Pancreas (tissue), 10 donors: ENCODE data around the gene C3orf62. TPM values are rescaled to one million over a fixed set of nuclear protein-coding genes. Genes with fewer than 3 reads are reported as not detected.
A peak's percentile ranks its signal among the peaks of the same experiment; 100 is the strongest.

Source experiments
- ATAC-seq, 4 donors: fragments of 200-7000 bp; cut with Tn5 transposase; one replicate each; pipeline versions ENCODE4 v1.8.0 to v1.9.1; 2020; ENCODE audit warnings: mild to moderate bottlenecking in 4 of 4, moderate library complexity in 4 of 4
- DNase-seq, 6 donors: peaks; one replicate each; pipeline ENCODE4 v3.0.0-alpha.2; 2020
- FAIRE-seq: peaks from 2 replicates; lab custom pipeline; 2012; peaks lifted over from hg19 to GRCh38; lab: Jason Lieb, UNC
- H3K27ac ChIP-seq, 4 donors: fragments of 200-600 bp; sonication (generic); 1 replicate in 3 of 4; 2 replicates in 1 of 4; pipeline versions ENCODE4 v1.5.0 to v1.8.0; 2020
- H3K27me3 ChIP-seq, 4 donors: fragments of 200-600 bp; one replicate each; pipeline ENCODE4 v1.8.0; 2021
- H3K36me3 ChIP-seq, 3 donors: fragments of 200-600 bp; sonication (generic) in 1 of 3; one replicate each; pipeline versions ENCODE4 v1.5.0 to v1.8.0; 2020 to 2021
- H3K4me1 ChIP-seq, 3 donors: fragments of 200-600 bp; one replicate each; pipeline ENCODE4 v1.8.0; 2021
- H3K4me3 ChIP-seq, 4 donors: fragments of 200-600 bp; sonication (generic) in 2 of 4; one replicate each; pipeline versions ENCODE4 v1.5.0 to v1.8.0; 2020 to 2021
- H3K9me3 ChIP-seq, 4 donors: fragments of 200-600 bp; one replicate each; pipeline ENCODE4 v1.8.0; 2021
- CTCF ChIP-seq, 4 donors: fragments of 200-600 bp; sonication (generic) in 3 of 4; IDR thresholded peaks; one replicate each; pipeline versions ENCODE4 v1.5.0 to v1.8.0; 2021; ENCODE audit warnings: antibody characterized with exemption in 4 of 4
- WGBS, 2 donors: extraction: QIAGEN DNeasy Blood & Tissue Kit; methylation state at CpG; one replicate each; pipeline ENCODE4 v1.1.7; 2013; 5-methylcytosine and 5-hydroxymethylcytosine counted together
- intact Hi-C, 3 donors: fragments of 100-400 bp; cut with DNase I; formaldehyde crosslinking; loops; one replicate each; pipeline versions ENCODE4 v1.11.1 to v1.14.2; 2022
- microRNA-seq, 2 donors: library from miRNA; unstranded; fragments of <30 nt; microRNA quantifications; one replicate each; pipeline versions ENCODE4 to v1.1.0, GENCODE V29; 2019 to 2020
- polyA plus RNA-seq, 2 donors: library from polyadenylated mRNA; stranded (reverse); fragments of 200-250 nt; gene quantifications; one replicate each; pipeline ENCODE4 v1.2.3, GENCODE V29; 2013
- total RNA-seq, 6 donors: library from RNA; stranded (reverse); fragmentation: NEBNext Ultra II Directional in 4 of 6; extraction: Animal tissue kit (Norgen Biotek cat#: 25700) in 4 of 6; gene quantifications; one replicate each; pipeline versions ENCODE4 v1.2.1 to v1.2.4, GENCODE V29; 2021 to 2023
- donor health status: healthy with polysubstance abuse.
- donor health status: DM: no; HTN: no; CAD: no; lungs with moderate emphysema.
- donor health status: DM: no; HTN: no; CAD: no.
- donor health status: control.
- donor health status: control.
- donor health status: Bipolar disorder and iron deficiency.
- donor health status: DM: yes; HTN: yes; CAD: no.
- donor health status: DM: no; HTN: no; CAD: no.
- donor health status: DM: no; HTN: no; CAD: no.
- donor health status: DM: yes; HTN: yes; CAD: no.

Gene C3orf62
- total and polyA plus RNA-seq, 8 donors, result 0.83 to 7.2 (median 1.8) TPM

- peak overlapping the region in 3 of 4 donors; percentile 29 to 76 (median 63) for H3K27ac ChIP-seq
- no peak for TF ChIP-seq CTCF (IDR thresholded peaks at IDR 0.05)
- no peak overlapping the region for H3K4me3 ChIP-seq
- DNase-seq (no peak), FAIRE-seq (no peak), ATAC-seq (no peak)
- 72 to 77% methylated on average over 6 of the region's 6 CpGs for WGBS, 2 donors
- no peaks in the 10 kb centered on the region for H3K36me3 ChIP-seq
- H3K4me1 ChIP-seq, result peaks cover 0 to 2% (median 0%) of the 10 kb centered on the region in 3 donors
- no peaks in the 10 kb centered on the region for H3K9me3 ChIP-seq
- H3K27me3 ChIP-seq, result no peaks in the 10 kb centered on the region
- intact Hi-C loops, result no loop called here
Measured at GRCh38 chr3:49219132-49219531, 57.9 kb downstream of the C3orf62 start.

Small RNA genes within 50 kb of the gene (microRNA-seq; reads per million reads assigned to microRNA genes)
- gene MIR4271, result 0 reads per million in 2 donors

Other genes with a start within 250 kb of the C3orf62 start
- 100 to 1,000 TPM; 107 to 320 (median 174) TPM for gene IMPDH2, start 247.8 kb downstream of the C3orf62 start, total RNA-seq
- gene IMPDH2, start 247.8 kb downstream of the C3orf62 start, polyA plus RNA-seq, result 100 to 1,000 TPM; 147 to 150 TPM
- gene QRICH1, start 183.2 kb downstream of the C3orf62 start, total RNA-seq, result 10 to 100 TPM; 20.9 to 48.1 (median 28.2) TPM
- 10 to 100 TPM; 27.8 to 46.3 TPM for gene QRICH1, start 183.2 kb downstream of the C3orf62 start, polyA plus RNA-seq
- 100 to 1,000 TPM in 5 of 6 donors, 10 to 100 TPM in 1; 82.0 to 148 (median 131) TPM for gene QARS1, start 172.5 kb downstream of the C3orf62 start, total RNA-seq
- gene QARS1, start 172.5 kb downstream of the C3orf62 start, polyA plus RNA-seq, result 100 to 1,000 TPM; 197 to 213 TPM
- gene USP19, start 156.4 kb downstream of the C3orf62 start, total RNA-seq, result 10 to 100 TPM; 20.7 to 44.2 (median 27.6) TPM
- 10 to 100 TPM; 25.3 to 25.5 TPM for gene USP19, start 156.4 kb downstream of the C3orf62 start, polyA plus RNA-seq
- gene LAMB2, start 144.2 kb downstream of the C3orf62 start, total RNA-seq, result 100 to 1,000 TPM in 2 of 6 donors, 10 to 100 TPM in 4; 74.4 to 215 (median 90.4) TPM
- gene LAMB2, start 144.2 kb downstream of the C3orf62 start, polyA plus RNA-seq, result 100 to 1,000 TPM; 438 to 483 TPM
- 10 to 100 TPM in 1 of 6 donors, 1 to 10 TPM in 5; 5.9 to 11.0 (median 8.3) TPM for gene CCDC71, start 110.9 kb downstream of the C3orf62 start, total RNA-seq
- gene CCDC71, start 110.9 kb downstream of the C3orf62 start, polyA plus RNA-seq, result 10 to 100 TPM in 1 of 2 donors, 1 to 10 TPM in 1; 7.6 to 10.2 TPM
- 10 to 100 TPM in 3 of 6 donors, 1 to 10 TPM in 3; 5.5 to 13.7 (median 10.0) TPM for gene KLHDC8B, start 105.6 kb downstream of the C3orf62 start, total RNA-seq
- gene KLHDC8B, start 105.6 kb downstream of the C3orf62 start, polyA plus RNA-seq, result 10 to 100 TPM; 11.8 to 19.1 TPM
- gene USP4, start 62.8 kb upstream of the C3orf62 start, total RNA-seq, result 10 to 100 TPM; 17.7 to 37.1 (median 22.1) TPM
- gene USP4, start 62.8 kb upstream of the C3orf62 start, polyA plus RNA-seq, result 10 to 100 TPM; 26.8 to 35.0 TPM
- 100 to 1,000 TPM in 1 of 6 donors, 10 to 100 TPM in 5; 30.8 to 157 (median 66.6) TPM for gene GPX1, start 81.1 kb upstream of the C3orf62 start, total RNA-seq
- gene GPX1, start 81.1 kb upstream of the C3orf62 start, polyA plus RNA-seq, result 100 to 1,000 TPM; 114 to 121 TPM
- 100 to 1,000 TPM; 124 to 209 (median 145) TPM for gene RHOA, start 134.7 kb upstream of the C3orf62 start, total RNA-seq
- 100 to 1,000 TPM in 1 of 2 donors, 10 to 100 TPM in 1; 77.8 to 143 TPM for gene RHOA, start 134.7 kb upstream of the C3orf62 start, polyA plus RNA-seq
- 10 to 100 TPM in 5 of 6 donors, 1 to 10 TPM in 1; 8.5 to 14.8 (median 13.8) TPM for gene TCTA, start 135.2 kb upstream of the C3orf62 start, total RNA-seq
- gene TCTA, start 135.2 kb upstream of the C3orf62 start, polyA plus RNA-seq, result 10 to 100 TPM; 13.8 to 33.1 TPM
- gene AMT, start 145.2 kb upstream of the C3orf62 start, total RNA-seq, result 10 to 100 TPM in 5 of 6 donors, 1 to 10 TPM in 1; 9.2 to 21.5 (median 12.8) TPM
- 10 to 100 TPM; 31.4 to 43.5 TPM for gene AMT, start 145.2 kb upstream of the C3orf62 start, polyA plus RNA-seq
- 10 to 100 TPM in 1 of 6 donors, 1 to 10 TPM in 5; 5.3 to 12.6 (median 6.9) TPM for gene NICN1, start 152.1 kb upstream of the C3orf62 start, total RNA-seq
- gene NICN1, start 152.1 kb upstream of the C3orf62 start, polyA plus RNA-seq, result 1 to 10 TPM; 9.8 to 9.9 TPM
- gene DAG1, start 193.0 kb upstream of the C3orf62 start, total RNA-seq, result 100 to 1,000 TPM in 1 of 6 donors, 10 to 100 TPM in 5; 60.8 to 108 (median 71.6) TPM
- gene DAG1, start 193.0 kb upstream of the C3orf62 start, polyA plus RNA-seq, result 10 to 100 TPM; 15.5 to 19.9 TPM